Neural progenitor cell (in vitro differentiated cells): ENCODE data around the gene EXT2. TPM values are rescaled to one million over a fixed set of nuclear protein-coding genes. Genes with fewer than 3 reads are reported as not detected.

Source experiments
- DNase-seq: peaks from one replicate; pipeline ENCODE4 v3.0.0-alpha.2; 2016; ENCODE audit warnings: low spot score
- H2AFZ ChIP-seq: fragments of 200-600 bp; sonication (generic); replicated peaks from 2 replicates; pipeline ENCODE4 v1.6.1; 2016; ENCODE audit warnings: antibody characterized with exemption
- H3F3A ChIP-seq: fragments of 200-600 bp; sonication (generic); 2 replicates; pipeline ENCODE4 v1.6.1; 2016; ENCODE audit warnings: antibody characterized with exemption, low read depth
- H3K27ac ChIP-seq: fragments of 200-600 bp; sonication (generic); 2 replicates; pipeline ENCODE4 v1.5.1; 2016; ENCODE audit warnings: mild to moderate bottlenecking
- H3K27me3 ChIP-seq: fragments of 200-600 bp; sonication (generic); 2 replicates; pipeline ENCODE4 v1.6.1; 2016; ENCODE audit warnings: mild to moderate bottlenecking, moderate library complexity
- H3K36me3 ChIP-seq: fragments of 200-600 bp; sonication (generic); 2 replicates; pipeline ENCODE4 v1.5.1; 2016
- H3K4me1 ChIP-seq: fragments of 200-600 bp; sonication (generic); 2 replicates; pipeline ENCODE4 v1.6.1; 2016; ENCODE audit warnings: mixed run types
- H3K4me2 ChIP-seq: fragments of 200-600 bp; sonication (generic); 2 replicates; pipeline ENCODE4 v1.6.1; 2016
- H3K4me3 ChIP-seq: fragments of 200-600 bp; sonication (generic); 2 replicates; pipeline ENCODE4 v1.5.1; 2016
- H3K79me2 ChIP-seq: fragments of 200-600 bp; sonication (generic); 2 replicates; pipeline ENCODE4 v1.6.1; 2016; ENCODE audit warnings: low read depth
- H3K9ac ChIP-seq: fragments of 200-600 bp; sonication (generic); 2 replicates; pipeline ENCODE4 v1.6.1; 2016
- H3K9me3 ChIP-seq: fragments of 200-600 bp; sonication (generic); 2 replicates; pipeline ENCODE4 v1.5.1; 2016; ENCODE audit warnings: low read depth
- H4K20me1 ChIP-seq: fragments of 200-600 bp; sonication (generic); 2 replicates; pipeline ENCODE4 v1.6.1; 2016; ENCODE audit warnings: low read depth
- H3K27ac Mint-ChIP-seq: 3 replicates; pipeline ENCODE4 v1.8.0; 2021; ENCODE audit warnings: mixed read lengths
- H3K27me3 Mint-ChIP-seq: 2 replicates; pipeline ENCODE4 v1.8.0; 2022; ENCODE audit warnings: low read depth, mild to moderate bottlenecking, inconsistent platforms, moderate library complexity, mixed read lengths; ENCODE audit not compliant: insufficient read depth
- H3K36me3 Mint-ChIP-seq: 3 replicates; pipeline ENCODE4 v1.8.0; 2021; ENCODE audit warnings: mixed read lengths
- H3K4me1 Mint-ChIP-seq: 3 replicates; pipeline ENCODE4 v1.8.0; 2021; ENCODE audit warnings: mixed read lengths
- H3K4me3 Mint-ChIP-seq: 3 replicates; pipeline ENCODE4 v1.8.0; 2021; ENCODE audit warnings: mild to moderate bottlenecking, moderate library complexity, mixed read lengths
- H3K9me3 Mint-ChIP-seq: 3 replicates; pipeline ENCODE4 v1.8.0; 2020; ENCODE audit warnings: mixed read lengths
- CTCF ChIP-seq: fragments of 200-600 bp; sonication (generic); IDR thresholded peaks from 2 replicates; pipeline ENCODE4 v1.5.1; 2017; ENCODE audit warnings: antibody characterized with exemption, mild to moderate bottlenecking
- EZH2 ChIP-seq: fragments of 200-600 bp; sonication (generic); IDR thresholded peaks from 2 replicates; pipeline ENCODE4 v1.6.1; 2017; ENCODE audit warnings: antibody characterized with exemption, mild to moderate bottlenecking, moderate library complexity
- EZH2phosphoT487 ChIP-seq: fragments of 200-600 bp; sonication (generic); IDR thresholded peaks from 2 replicates; pipeline ENCODE4 v1.6.1; 2017; ENCODE audit warnings: antibody characterized with exemption
- total RNA-seq: library from RNA; depleted of rRNA; stranded (reverse); fragments of >200 nt; gene quantifications from 2 replicates; pipeline ENCODE4 v1.2.3, GENCODE V29; 2015; ENCODE audit warnings: low replicate concordance

EXT2 gene
- total RNA-seq, 1 donor from 2014 or later = 70.4 TPM

GRCh38 chr11:44257338-44258189, 162.1 kb downstream of the EXT2 start:
- H3K4me1 Mint-ChIP-seq = peaks cover 23% of the 10 kb centered on the region
- H3K79me2 ChIP-seq = no peaks in the 10 kb centered on the region
- H3K9ac ChIP-seq = no peak overlapping the region
- peaks cover 2% of the 10 kb centered on the region for H3K36me3 Mint-ChIP-seq
- peaks cover 15% of the 10 kb centered on the region for H3K4me1 ChIP-seq
- H3K4me2 ChIP-seq = no peak overlapping the region
- no peak overlapping the region for H3K27ac ChIP-seq
- no peak overlapping the region for H3K4me3 Mint-ChIP-seq
- H2AFZ ChIP-seq = no peak overlapping the region
- H3K27me3 Mint-ChIP-seq = peaks cover 7% of the 10 kb centered on the region
- TF ChIP-seq EZH2 (no peak), EZH2phosphoT487 (no peak), CTCF (no peak)
- no peaks in the 10 kb centered on the region for H3K27me3 ChIP-seq
- peak overlapping the region; percentile 64 for H3K27ac Mint-ChIP-seq
- H3K9me3 ChIP-seq = peaks cover 11% of the 10 kb centered on the region
- H4K20me1 ChIP-seq = no peaks in the 10 kb centered on the region
- DNase-seq = no peak
- peaks cover 7% of the 10 kb centered on the region for H3K36me3 ChIP-seq
- H3F3A ChIP-seq = no peaks in the 10 kb centered on the region
- no peak overlapping the region for H3K4me3 ChIP-seq
- peaks cover 13% of the 10 kb centered on the region for H3K9me3 Mint-ChIP-seq

- H3K27ac Mint-ChIP-seq = no peak overlapping the region
- peaks cover 7% of the 10 kb centered on the region for H3K9me3 ChIP-seq
- no peaks in the 10 kb centered on the region for H3F3A ChIP-seq
- no peak overlapping the region for H3K4me3 ChIP-seq
- peaks cover 15% of the 10 kb centered on the region for H3K4me1 ChIP-seq
- no peak overlapping the region for H3K4me3 Mint-ChIP-seq
- peaks cover 27% of the 10 kb centered on the region for H3K4me1 Mint-ChIP-seq
- no peak overlapping the region for H3K27ac ChIP-seq
- no peak overlapping the region for H2AFZ ChIP-seq
- peaks cover 7% of the 10 kb centered on the region for H3K27me3 Mint-ChIP-seq
- peaks cover under 1% of the 10 kb centered on the region for H3K36me3 Mint-ChIP-seq
- peaks cover 5% of the 10 kb centered on the region for H3K36me3 ChIP-seq
- no peak overlapping the region for H3K4me2 ChIP-seq
- no peak for DNase-seq
- no peaks in the 10 kb centered on the region for H3K79me2 ChIP-seq
- no peak overlapping the region for H3K9ac ChIP-seq
- peaks cover 8% of the 10 kb centered on the region for H3K9me3 Mint-ChIP-seq
- TF ChIP-seq EZH2 (no peak), EZH2phosphoT487 (no peak), CTCF (no peak)
- no peaks in the 10 kb centered on the region for H4K20me1 ChIP-seq
- H3K27me3 ChIP-seq = no peaks in the 10 kb centered on the region
These were observed 162.7 kb downstream of the EXT2 start for GRCh38 chr11:44258190-44258489.

- Mint-ChIP-seq H3K27ac (no peak overlapping the region), H3K27me3 (peaks cover 7% of the 10 kb centered on the region)
- H3K9me3 ChIP-seq = no peaks in the 10 kb centered on the region
These were observed 163.5 kb downstream of the EXT2 start for GRCh38 chr11:44258839-44259420.

More at GRCh38 chr11:44258839-44259420, 163.5 kb downstream of the EXT2 start:
- no peaks in the 10 kb centered on the region for H3K79me2 ChIP-seq
- Mint-ChIP-seq H3K4me3 (no peak overlapping the region), H3K9me3 (peaks cover under 1% of the 10 kb centered on the region), H3K36me3 (no peaks in the 10 kb centered on the region), H3K4me1 (peaks cover 29% of the 10 kb centered on the region)
- no peak overlapping the region for H3K9ac ChIP-seq
- no peaks in the 10 kb centered on the region for H4K20me1 ChIP-seq
- no peak overlapping the region for H3K4me2 ChIP-seq
- H3F3A ChIP-seq = no peaks in the 10 kb centered on the region
- TF ChIP-seq EZH2phosphoT487 = no peak
- no peak for TF ChIP-seq CTCF
- no peak for TF ChIP-seq EZH2
- no peak for DNase-seq
- no peak overlapping the region for H2AFZ ChIP-seq
- H3K4me1 ChIP-seq = peaks cover 23% of the 10 kb centered on the region
- H3K36me3 ChIP-seq = no peaks in the 10 kb centered on the region
- no peaks in the 10 kb centered on the region for H3K27me3 ChIP-seq
- no peak overlapping the region for H3K4me3 ChIP-seq
- no peak overlapping the region for H3K27ac ChIP-seq
